OCI-LY7 (cell line): ENCODE results near the gene GABRR2.

Experiments used
- EZH2phosphoT487 ChIP-seq: fragments of 200-600 bp; sonication (generic); IDR thresholded peaks from 2 replicates; pipeline ENCODE4 v1.6.1; 2018; ENCODE audit warnings: low read depth, borderline replicate concordance, mild to moderate bottlenecking, mixed run types, antibody characterized with exemption, low read length, moderate library complexity, mixed read lengths
- TF ChIP-seq, protein P1 (sequence below): fragments of 200-600 bp; sonication (generic); conservative IDR thresholded peaks from 2 replicates; pipeline ENCODE4 v1.5.1; 2014; ENCODE audit warnings: mild to moderate bottlenecking, antibody characterized with exemption, low read length, moderate library complexity, mixed read lengths

- TF ChIP-seq, protein P1, sequence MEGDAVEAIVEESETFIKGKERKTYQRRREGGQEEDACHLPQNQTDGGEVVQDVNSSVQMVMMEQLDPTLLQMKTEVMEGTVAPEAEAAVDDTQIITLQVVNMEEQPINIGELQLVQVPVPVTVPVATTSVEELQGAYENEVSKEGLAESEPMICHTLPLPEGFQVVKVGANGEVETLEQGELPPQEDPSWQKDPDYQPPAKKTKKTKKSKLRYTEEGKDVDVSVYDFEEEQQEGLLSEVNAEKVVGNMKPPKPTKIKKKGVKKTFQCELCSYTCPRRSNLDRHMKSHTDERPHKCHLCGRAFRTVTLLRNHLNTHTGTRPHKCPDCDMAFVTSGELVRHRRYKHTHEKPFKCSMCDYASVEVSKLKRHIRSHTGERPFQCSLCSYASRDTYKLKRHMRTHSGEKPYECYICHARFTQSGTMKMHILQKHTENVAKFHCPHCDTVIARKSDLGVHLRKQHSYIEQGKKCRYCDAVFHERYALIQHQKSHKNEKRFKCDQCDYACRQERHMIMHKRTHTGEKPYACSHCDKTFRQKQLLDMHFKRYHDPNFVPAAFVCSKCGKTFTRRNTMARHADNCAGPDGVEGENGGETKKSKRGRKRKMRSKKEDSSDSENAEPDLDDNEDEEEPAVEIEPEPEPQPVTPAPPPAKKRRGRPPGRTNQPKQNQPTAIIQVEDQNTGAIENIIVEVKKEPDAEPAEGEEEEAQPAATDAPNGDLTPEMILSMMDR = no peak
- no peak for TF ChIP-seq EZH2phosphoT487
These were observed 16.2 kb downstream of the GABRR2 start for GRCh38 chr6:89298680-89299465.
